OCI-LY1 (cell line): Measurements from ENCODE around the gene YPEL5.

Source experiments
- EZH2 ChIP-seq: fragments of 200-600 bp; sonication (generic), shearing (Covaris generic); IDR thresholded peaks from 2 replicates; pipeline ENCODE4 v1.8.0; 2017; ENCODE audit warnings: borderline replicate concordance, mixed run types, mild to moderate bottlenecking, antibody characterized with exemption, low read length, moderate library complexity, mixed read lengths
- TF ChIP-seq, protein P1 (sequence below): fragments of 200-600 bp; sonication (generic), shearing (Covaris generic); IDR thresholded peaks from 2 replicates; pipeline ENCODE4 v1.5.1; 2017; ENCODE audit warnings: mild to moderate bottlenecking, antibody characterized with exemption, low read length, moderate library complexity, mixed read lengths

DNA sequence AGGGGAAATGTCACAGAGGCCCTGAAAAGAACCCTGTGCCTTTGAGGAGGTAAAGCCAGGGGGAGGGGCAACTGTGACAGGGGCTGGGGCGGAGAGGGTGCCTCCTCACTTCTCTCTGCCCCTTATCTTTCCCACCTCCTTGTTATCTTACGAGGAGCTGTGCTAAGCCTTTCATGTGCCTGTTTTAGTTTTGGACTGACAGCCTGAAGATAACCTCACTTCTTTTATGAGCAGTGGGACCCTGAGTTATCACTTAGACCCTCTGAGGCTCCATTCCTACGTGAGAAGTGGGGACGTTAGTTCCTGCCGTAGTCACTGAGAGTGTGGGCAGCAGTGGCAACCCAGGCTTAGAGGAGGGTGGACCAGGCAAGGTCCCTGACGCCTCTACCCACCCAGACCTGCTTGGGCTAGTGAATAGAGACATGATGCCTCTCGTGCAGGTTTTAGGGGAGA is 45.0 kb downstream of the YPEL5 start:
- TF ChIP-seq, protein P1, sequence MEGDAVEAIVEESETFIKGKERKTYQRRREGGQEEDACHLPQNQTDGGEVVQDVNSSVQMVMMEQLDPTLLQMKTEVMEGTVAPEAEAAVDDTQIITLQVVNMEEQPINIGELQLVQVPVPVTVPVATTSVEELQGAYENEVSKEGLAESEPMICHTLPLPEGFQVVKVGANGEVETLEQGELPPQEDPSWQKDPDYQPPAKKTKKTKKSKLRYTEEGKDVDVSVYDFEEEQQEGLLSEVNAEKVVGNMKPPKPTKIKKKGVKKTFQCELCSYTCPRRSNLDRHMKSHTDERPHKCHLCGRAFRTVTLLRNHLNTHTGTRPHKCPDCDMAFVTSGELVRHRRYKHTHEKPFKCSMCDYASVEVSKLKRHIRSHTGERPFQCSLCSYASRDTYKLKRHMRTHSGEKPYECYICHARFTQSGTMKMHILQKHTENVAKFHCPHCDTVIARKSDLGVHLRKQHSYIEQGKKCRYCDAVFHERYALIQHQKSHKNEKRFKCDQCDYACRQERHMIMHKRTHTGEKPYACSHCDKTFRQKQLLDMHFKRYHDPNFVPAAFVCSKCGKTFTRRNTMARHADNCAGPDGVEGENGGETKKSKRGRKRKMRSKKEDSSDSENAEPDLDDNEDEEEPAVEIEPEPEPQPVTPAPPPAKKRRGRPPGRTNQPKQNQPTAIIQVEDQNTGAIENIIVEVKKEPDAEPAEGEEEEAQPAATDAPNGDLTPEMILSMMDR = no peak
- TF ChIP-seq EZH2 = no peak
